ENCODE results near the gene MXRA8.

DNA sequence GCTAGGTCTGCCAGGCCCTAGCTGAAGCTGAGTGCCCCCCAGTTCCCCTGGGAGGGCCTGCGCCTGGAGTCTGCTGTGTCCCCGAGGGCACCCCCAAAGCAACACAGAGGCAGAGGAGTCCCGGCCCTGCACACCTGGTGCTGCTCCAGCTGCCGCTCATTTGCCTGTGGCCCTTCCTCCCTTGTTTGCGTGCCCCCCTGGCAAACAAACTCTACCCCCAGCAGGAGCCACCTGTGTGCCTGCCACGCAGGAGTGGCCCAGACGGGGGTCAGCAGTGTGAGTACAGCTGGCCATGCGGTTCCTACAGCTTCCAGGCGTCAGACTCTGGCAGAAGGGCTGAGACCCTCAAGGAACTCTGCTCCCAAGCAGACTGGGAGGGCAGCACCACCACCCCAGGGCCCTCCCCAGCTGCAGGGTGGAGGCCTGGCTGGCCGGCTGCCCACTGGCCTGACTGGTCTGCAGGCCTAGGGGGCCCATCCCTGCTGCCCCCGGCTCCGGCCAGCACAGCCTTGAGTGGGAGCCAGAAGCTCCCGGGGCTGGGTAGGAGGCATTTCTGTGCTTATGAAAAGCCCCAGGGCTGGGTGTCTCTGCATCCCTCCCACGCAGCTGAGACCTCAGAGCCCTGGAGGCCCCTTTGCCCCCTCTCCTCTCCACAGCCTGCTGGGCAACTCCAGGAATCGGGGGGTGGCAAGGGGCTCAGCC is 27.8 kb downstream of the MXRA8 start:
- no peak for TF ChIP-seq POLR2AphosphoS5 (IDR thresholded peaks at IDR 0.05; ENCODE audit: low read depth, low read length)
- no peak for TF ChIP-seq POLR2A (IDR thresholded peaks at IDR 0.05; ENCODE audit: low read depth, low read length)
- TF ChIP-seq TAF1 (IDR thresholded peaks at IDR 0.05; ENCODE audit: low read depth, low read length) = no peak
- no peak for TF ChIP-seq PAX5 (IDR thresholded peaks at IDR 0.05; ENCODE audit: insufficient read depth, low read length, severe bottlenecking)
- no peak for TF ChIP-seq POU2F2 (IDR thresholded peaks at IDR 0.05; ENCODE audit: low read depth, low read length)
